Motor neuron (in vitro differentiated cells): ENCODE measurements around the gene WARS2. TPM values are rescaled to one million over a fixed set of nuclear protein-coding genes. Genes with fewer than 3 reads are reported as not detected.

ENCODE experiments used
- ATAC-seq, 8 experiments: fragments of 200-7000 bp; cut with Tn5 transposase; replicated peaks in 6 of 8; 2 replicates each; pipeline ENCODE4 v1.8.0; 2021; ENCODE audit warnings: mild to moderate bottlenecking in 8 of 8, moderate library complexity in 8 of 8
- H3K27ac ChIP-seq, 2 donors: fragments of 250-450 bp; sonication (Bioruptor Pico); 2 replicates each; pipeline ENCODE4 v1.9.0; 2021; ENCODE audit warnings: antibody characterized with exemption in 2 of 2, mild to moderate bottlenecking in 2 of 2, moderate library complexity in 1 of 2
- H3K4me1 ChIP-seq, 2 donors: fragments of 250-450 bp; sonication (Bioruptor Pico); replicated peaks in 1 of 2; 2 replicates each; pipeline ENCODE4 v1.6.1; 2021; ENCODE audit warnings: antibody characterized with exemption in 2 of 2, mild to moderate bottlenecking in 2 of 2, moderate library complexity in 1 of 2
- H3K4me3 ChIP-seq, 5 donors: fragments of 250-450 bp; sonication (Bioruptor Pico); 2 replicates each; pipeline ENCODE4 v1.9.0; 2021; ENCODE audit warnings: antibody characterized with exemption in 5 of 5, mild to moderate bottlenecking in 5 of 5, moderate library complexity in 4 of 5
- WGBS, 10 experiments: fragments of 450-650 bp; shearing (Covaris generic); methylation state at CpG; one replicate each; pipeline ENCODE4 v1.0.0; 2022; 5-methylcytosine and 5-hydroxymethylcytosine counted together
- in situ Hi-C, 9 experiments: fragments of 400-800 bp; cut with MboI; loops; one replicate each; pipeline ENCODE4 v1.15.0; 2021; ENCODE audit warnings: low sequenced_read_pairs in 9 of 9, low pct_unique_long_range_greater_than_20kb in 2 of 9; ENCODE audit not compliant: unreplicated experiment in 9 of 9
- total RNA-seq, 8 experiments: library from RNA; unstranded; fragments of 300-600 nt; gene quantifications; 2 replicates each; pipeline versions ENCODE4 v1.2.3 to v1.2.4, GENCODE V29; 2022

WARS2 gene
- total RNA-seq, 8 experiments from 2014 or later, result 11.8 to 20.8 (median 17.2) TPM

GRCh38 chr1:119040906-119041305 lies 99.5 kb downstream of the WARS2 start:
- in situ Hi-C loops, result no loop called here
- H3K4me1 ChIP-seq, result peaks cover 0 to 2% of the 10 kb centered on the region in 2 donors
- no peak overlapping the region for H3K4me3 ChIP-seq
- WGBS, 10 experiments, result 24 to 100% (median 74%) methylated on average over 1 to 2 of the region's 2 CpGs; no CpG with 5 or more reads in 2 of the 10 experiments
- H3K27ac ChIP-seq, result no peak overlapping the region
- peak in 2 of 8 experiments; percentile 65 for ATAC-seq

- Histone ChIP-seq H3K4me3 (no peak overlapping the region), H3K27ac (no peak overlapping the region), H3K4me1 (peaks cover 0 to 2% of the 10 kb centered on the region in 2 donors)
- WGBS, 10 experiments, result 71 to 100% (median 97%) methylated on average over 1 to 2 of the region's 2 CpGs; no CpG with 5 or more reads in 1 of the 10 experiments
- ATAC-seq, result no peak
- in situ Hi-C loops, result no loop called here
Observed at GRCh38 chr1:119040489-119040888, 100.0 kb downstream of the WARS2 start.

- no peak for ATAC-seq
- 92 to 100% (median 100%) methylated on average over 1 to 2 of the region's 2 CpGs; no CpG with 5 or more reads in 2 of the 10 experiments for WGBS, 10 experiments
- H3K4me1 ChIP-seq, result peaks cover 0 to 2% of the 10 kb centered on the region in 2 donors
- in situ Hi-C loops, result no loop called here
- no peak overlapping the region for H3K4me3 ChIP-seq
- no peak overlapping the region for H3K27ac ChIP-seq
Observed at GRCh38 chr1:119038363-119038762, 102.1 kb downstream of the WARS2 start.

- in situ Hi-C loops, result no loop called here
- no peak overlapping the region for H3K27ac ChIP-seq
- H3K4me3 ChIP-seq, result no peak overlapping the region
- peak in 3 of 8 experiments; percentile 61 to 99 (median 94) for ATAC-seq
- peaks cover 0 to 2% of the 10 kb centered on the region in 2 donors for H3K4me1 ChIP-seq
Observed at GRCh38 chr1:119034359-119034758, 106.1 kb downstream of the WARS2 start.

GRCh38 chr1:119032986-119033385 lies 107.5 kb downstream of the WARS2 start:
- WGBS, 10 experiments, result 86 to 100% (median 96%) methylated on average over 4 to 22 of the region's 22 CpGs; no CpG with 5 or more reads in 2 of the 10 experiments
- Histone ChIP-seq H3K4me1 (peaks cover 0 to 2% of the 10 kb centered on the region in 2 donors), H3K27ac (no peak overlapping the region), H3K4me3 (no peak overlapping the region)
- in situ Hi-C loops, result no loop called here
- ATAC-seq, result no peak

GRCh38 chr1:119027759-119028158 lies 112.7 kb downstream of the WARS2 start:
- WGBS, 10 experiments, result 0 to 100% (median 80%) methylated on average over 1 of the region's 1 CpG; no CpG with 5 or more reads in 1 of the 10 experiments
- no peaks in the 10 kb centered on the region for H3K4me1 ChIP-seq
- H3K27ac ChIP-seq, result no peak overlapping the region
- peak in 2 of 8 experiments; percentile 66 to 72 for ATAC-seq
- no peak overlapping the region for H3K4me3 ChIP-seq
- in situ Hi-C loops, result no loop called here

GRCh38 chr1:119026956-119027355 lies 113.5 kb downstream of the WARS2 start:
- in situ Hi-C loops, result no loop called here
- Histone ChIP-seq H3K4me1 (no peaks in the 10 kb centered on the region), H3K4me3 (no peak overlapping the region), H3K27ac (no peak overlapping the region)
- no peak for ATAC-seq
- 23 to 100% (median 92%) methylated on average over 1 to 5 of the region's 5 CpGs; no CpG with 5 or more reads in 1 of the 10 experiments for WGBS, 10 experiments

- Histone ChIP-seq H3K4me3 (no peak overlapping the region), H3K27ac (no peak overlapping the region), H3K4me1 (no peaks in the 10 kb centered on the region)
- in situ Hi-C loops, result loop anchor here in 2 of 9 experiments (25.0 kb wide), 1 partner anchor 853 kb away; no protein-coding TSS in a partner anchor
- WGBS, 10 experiments, result 12 to 100% (median 84%) methylated on average over 1 to 2 of the region's 2 CpGs
- ATAC-seq, result no peak
Observed at GRCh38 chr1:119015547-119015946, 124.9 kb downstream of the WARS2 start.

- no peak overlapping the region for H3K27ac ChIP-seq
Observed at GRCh38 chr1:119012383-119012782, 128.1 kb downstream of the WARS2 start.

GRCh38 chr1:119011706-119012105 lies 128.7 kb downstream of the WARS2 start:
- H3K4me1 ChIP-seq, result peaks cover 0 to 9% of the 10 kb centered on the region in 2 donors
- WGBS, 10 experiments, result 57 to 100% (median 89%) methylated on average over 1 to 3 of the region's 3 CpGs; no CpG with 5 or more reads in 4 of the 10 experiments
- in situ Hi-C loops, result loop anchor here in 2 of 9 experiments (25.0 kb wide), 1 partner anchor 849 kb away; no protein-coding TSS in a partner anchor
- H3K4me3 ChIP-seq, result no peak overlapping the region
- no peak for ATAC-seq
- H3K27ac ChIP-seq, result no peak overlapping the region

More at GRCh38 chr1:119012383-119012782, 128.1 kb downstream of the WARS2 start:
- in situ Hi-C loops, result loop anchor here in 2 of 9 experiments (25.0 kb wide), 1 partner anchor 850 kb away; no protein-coding TSS in a partner anchor
- no peak for ATAC-seq
- Histone ChIP-seq H3K4me3 (no peak overlapping the region), H3K4me1 (peaks cover 0 to 9% of the 10 kb centered on the region in 2 donors)
- 69 to 100% (median 87%) methylated on average over 2 to 5 of the region's 5 CpGs; no CpG with 5 or more reads in 1 of the 10 experiments for WGBS, 10 experiments

- H3K4me1 ChIP-seq, result peaks cover 0 to 9% of the 10 kb centered on the region in 2 donors
- WGBS, 10 experiments, result 82 to 100% (median 94%) methylated on average over 1 to 2 of the region's 2 CpGs; no CpG with 5 or more reads in 4 of the 10 experiments
- no peak for ATAC-seq
- H3K27ac ChIP-seq, result no peak overlapping the region
- in situ Hi-C loops, result loop anchor here in 2 of 9 experiments (25.0 kb wide), 1 partner anchor 849 kb away; no protein-coding TSS in a partner anchor
- no peak overlapping the region for H3K4me3 ChIP-seq
Observed at GRCh38 chr1:119011116-119011515, 129.3 kb downstream of the WARS2 start.

- no peak overlapping the region for H3K27ac ChIP-seq
- WGBS, 10 experiments, result 0 to 83% (median 80%) methylated on average over 1 of the region's 1 CpG; no CpG with 5 or more reads in 4 of the 10 experiments
- in situ Hi-C loops, result loop anchor here in 2 of 9 experiments (25.0 kb wide), 1 partner anchor 848 kb away; no protein-coding TSS in a partner anchor
Observed at GRCh38 chr1:119010201-119010600, 130.3 kb downstream of the WARS2 start.

GRCh38 chr1:119009312-119009655 lies 131.2 kb downstream of the WARS2 start:
- peak in 1 of 8 experiments; percentile 22 for ATAC-seq
- H3K27ac ChIP-seq, result no peak overlapping the region
- WGBS, 10 experiments, result 0 to 40% (median 21%) methylated on average over 1 to 2 of the region's 2 CpGs; no CpG with 5 or more reads in 1 of the 10 experiments
- in situ Hi-C loops, result loop anchor here in 3 of 9 experiments (10.0 to 25.0 kb wide), 2 partner anchors 847 to 854 kb away; no protein-coding TSS in a partner anchor
- H3K4me1 ChIP-seq, result peaks cover 0 to 9% of the 10 kb centered on the region in 2 donors
- no peak overlapping the region for H3K4me3 ChIP-seq

More at GRCh38 chr1:119010201-119010600, 130.3 kb downstream of the WARS2 start:
- H3K4me1 ChIP-seq, result peaks cover 0 to 9% of the 10 kb centered on the region in 2 donors
- ATAC-seq, result peak in 3 of 8 experiments; percentile 23 to 63 (median 45)
- no peak overlapping the region for H3K4me3 ChIP-seq
